KMS-11 (cell line): ENCODE measurements around the gene HEPHL1.

Experiments used
- H2AFZ ChIP-seq: fragments of 200-600 bp; sonication (generic); 2 replicates; pipeline ENCODE4 v1.6.1; 2016; ENCODE audit warnings: antibody characterized with exemption, mixed run types, low read depth
- H3K27ac ChIP-seq: fragments of 200-600 bp; sonication (generic); 2 replicates; pipeline ENCODE4 v1.6.1; 2016; ENCODE audit warnings: mild to moderate bottlenecking, mixed run types
- H3K27me3 ChIP-seq: fragments of 200-600 bp; sonication (generic); 2 replicates; pipeline ENCODE4 v1.6.1; 2017; ENCODE audit warnings: mild to moderate bottlenecking, low read depth, mixed run types, moderate library complexity; ENCODE audit not compliant: insufficient read depth
- H3K36me3 ChIP-seq: fragments of 200-600 bp; sonication (generic); 2 replicates; pipeline ENCODE4 v1.6.1; 2017; ENCODE audit warnings: mild to moderate bottlenecking, mixed run types; ENCODE audit not compliant: insufficient read depth
- H3K4me1 ChIP-seq: fragments of 200-600 bp; sonication (generic); 2 replicates; pipeline ENCODE4 v1.6.1; 2016; ENCODE audit warnings: mild to moderate bottlenecking, low read depth, mixed run types; ENCODE audit not compliant: poor library complexity, severe bottlenecking
- H3K4me2 ChIP-seq: fragments of 200-600 bp; sonication (generic); 2 replicates; pipeline ENCODE4 v1.7.0; 2016; ENCODE audit warnings: mild to moderate bottlenecking, mixed run types
- H3K4me3 ChIP-seq: fragments of 200-600 bp; sonication (generic); IDR thresholded peaks from 2 replicates; pipeline ENCODE4 v1.6.1; 2017; ENCODE audit warnings: low read depth, low read length, mixed read lengths; ENCODE audit not compliant: insufficient read depth
- H3K79me2 ChIP-seq: fragments of 200-600 bp; sonication (generic); 2 replicates; pipeline ENCODE4 v1.6.1; 2016; ENCODE audit warnings: low read depth, mixed run types; ENCODE audit not compliant: insufficient read depth
- H3K9ac ChIP-seq: fragments of 200-600 bp; sonication (generic); 2 replicates; pipeline ENCODE4 v1.6.1; 2016; ENCODE audit warnings: mild to moderate bottlenecking, mixed run types
- H4K20me1 ChIP-seq: fragments of 200-600 bp; sonication (generic); 2 replicates; pipeline ENCODE4 v1.6.1; 2016; ENCODE audit warnings: mild to moderate bottlenecking, mixed run types; ENCODE audit not compliant: insufficient read depth
- TF ChIP-seq, protein P1 (sequence below): fragments of 200-600 bp; sonication (generic); conservative IDR thresholded peaks from 2 replicates; pipeline ENCODE4 v1.6.1; 2017; ENCODE audit warnings: low read depth, mild to moderate bottlenecking, antibody characterized with exemption, low read length, moderate library complexity, mixed read lengths

The HEPHL1 gene

DNA sequence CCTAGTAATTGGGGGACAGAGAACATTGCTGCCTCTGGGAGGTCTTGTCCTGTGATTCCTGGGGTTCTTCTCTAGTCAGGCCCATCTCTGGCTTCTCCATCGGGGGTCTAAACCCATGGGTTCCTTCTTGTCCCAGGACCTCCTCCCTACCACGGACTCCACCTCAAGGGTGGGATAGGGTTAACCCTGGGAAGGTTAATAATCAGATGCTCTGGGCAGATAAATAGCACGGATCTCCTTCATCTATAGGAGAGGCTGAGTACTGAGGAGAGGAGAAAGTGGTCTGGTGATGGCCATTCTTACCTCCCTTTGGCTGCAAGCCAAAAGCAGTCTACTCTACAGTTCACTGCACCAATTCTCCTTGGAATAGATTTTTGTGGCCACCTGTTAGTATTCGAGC lies 10.5 kb downstream of the HEPHL1 start:
- no peaks in the 10 kb centered on the region for H3K79me2 ChIP-seq
- H3K4me2 ChIP-seq = no peak overlapping the region
- H2AFZ ChIP-seq = no peak overlapping the region
- TF ChIP-seq, protein P1, sequence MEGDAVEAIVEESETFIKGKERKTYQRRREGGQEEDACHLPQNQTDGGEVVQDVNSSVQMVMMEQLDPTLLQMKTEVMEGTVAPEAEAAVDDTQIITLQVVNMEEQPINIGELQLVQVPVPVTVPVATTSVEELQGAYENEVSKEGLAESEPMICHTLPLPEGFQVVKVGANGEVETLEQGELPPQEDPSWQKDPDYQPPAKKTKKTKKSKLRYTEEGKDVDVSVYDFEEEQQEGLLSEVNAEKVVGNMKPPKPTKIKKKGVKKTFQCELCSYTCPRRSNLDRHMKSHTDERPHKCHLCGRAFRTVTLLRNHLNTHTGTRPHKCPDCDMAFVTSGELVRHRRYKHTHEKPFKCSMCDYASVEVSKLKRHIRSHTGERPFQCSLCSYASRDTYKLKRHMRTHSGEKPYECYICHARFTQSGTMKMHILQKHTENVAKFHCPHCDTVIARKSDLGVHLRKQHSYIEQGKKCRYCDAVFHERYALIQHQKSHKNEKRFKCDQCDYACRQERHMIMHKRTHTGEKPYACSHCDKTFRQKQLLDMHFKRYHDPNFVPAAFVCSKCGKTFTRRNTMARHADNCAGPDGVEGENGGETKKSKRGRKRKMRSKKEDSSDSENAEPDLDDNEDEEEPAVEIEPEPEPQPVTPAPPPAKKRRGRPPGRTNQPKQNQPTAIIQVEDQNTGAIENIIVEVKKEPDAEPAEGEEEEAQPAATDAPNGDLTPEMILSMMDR = no peak
- no peak overlapping the region for H3K4me3 ChIP-seq
- no peak overlapping the region for H3K27ac ChIP-seq
- H3K36me3 ChIP-seq = no peaks in the 10 kb centered on the region
- no peak overlapping the region for H3K9ac ChIP-seq
- H3K27me3 ChIP-seq = no peaks in the 10 kb centered on the region
- H3K4me1 ChIP-seq = no peaks in the 10 kb centered on the region
- no peaks in the 10 kb centered on the region for H4K20me1 ChIP-seq

DNA sequence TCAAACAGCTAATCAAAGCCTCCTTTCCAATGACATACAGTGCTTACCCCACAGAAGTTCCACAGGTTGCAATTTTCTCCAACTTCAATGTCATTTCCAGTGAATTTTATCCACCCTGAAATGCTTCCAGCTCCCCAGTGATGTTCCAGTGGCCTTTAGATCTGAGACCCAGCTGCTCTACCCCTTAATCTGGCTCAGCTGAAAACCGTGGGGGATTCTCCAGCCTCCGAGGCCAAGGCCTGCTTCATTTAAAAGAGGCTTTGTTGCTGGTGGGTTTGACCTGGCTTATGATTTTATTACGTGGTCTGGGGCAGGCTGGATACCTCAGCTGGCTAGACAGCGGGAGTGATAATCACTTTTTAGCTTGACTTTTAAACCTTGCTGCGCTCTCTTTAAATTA lies 10.9 kb downstream of the HEPHL1 start:
- TF ChIP-seq, protein P1 = no peak
- Histone ChIP-seq H3K36me3 (no peaks in the 10 kb centered on the region), H2AFZ (no peak overlapping the region)

DNA sequence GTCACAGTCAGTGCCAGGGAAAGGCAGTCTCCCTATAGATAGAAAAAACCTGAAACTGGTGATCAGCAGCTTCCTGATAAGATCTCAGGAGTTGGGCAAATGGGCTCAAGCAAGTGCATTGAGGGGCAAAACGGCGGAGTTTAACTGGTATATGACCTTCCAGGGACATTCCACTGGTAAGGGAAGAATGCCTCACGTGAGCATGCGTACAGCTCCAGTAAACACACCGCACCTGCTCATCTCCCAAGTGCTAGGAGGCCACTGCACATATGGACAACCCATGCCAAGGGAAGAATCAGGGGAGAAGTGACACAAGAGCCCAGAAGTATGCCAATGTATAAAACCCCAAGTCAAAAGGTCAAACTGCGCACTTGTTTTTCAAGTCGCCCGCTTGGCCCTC lies 11.6 kb downstream of the HEPHL1 start:
- no peaks in the 10 kb centered on the region for H3K79me2 ChIP-seq
- no peak overlapping the region for H3K4me3 ChIP-seq
- H3K4me1 ChIP-seq = no peaks in the 10 kb centered on the region
- H3K9ac ChIP-seq = no peak overlapping the region
- H3K4me2 ChIP-seq = no peak overlapping the region
- H4K20me1 ChIP-seq = no peaks in the 10 kb centered on the region
- TF ChIP-seq, protein P1 = no peak
- H3K27me3 ChIP-seq = no peaks in the 10 kb centered on the region
- no peaks in the 10 kb centered on the region for H3K36me3 ChIP-seq
- H2AFZ ChIP-seq = no peak overlapping the region
- no peak overlapping the region for H3K27ac ChIP-seq

More for the DNA sequence above, 10.9 kb downstream of the HEPHL1 start:
- H4K20me1 ChIP-seq = no peaks in the 10 kb centered on the region
- H3K27ac ChIP-seq = no peak overlapping the region
- H3K79me2 ChIP-seq = no peaks in the 10 kb centered on the region
- H3K27me3 ChIP-seq = no peaks in the 10 kb centered on the region
- H3K9ac ChIP-seq = no peak overlapping the region
- no peak overlapping the region for H3K4me2 ChIP-seq
- H3K4me3 ChIP-seq = no peak overlapping the region
- H3K4me1 ChIP-seq = no peaks in the 10 kb centered on the region

DNA sequence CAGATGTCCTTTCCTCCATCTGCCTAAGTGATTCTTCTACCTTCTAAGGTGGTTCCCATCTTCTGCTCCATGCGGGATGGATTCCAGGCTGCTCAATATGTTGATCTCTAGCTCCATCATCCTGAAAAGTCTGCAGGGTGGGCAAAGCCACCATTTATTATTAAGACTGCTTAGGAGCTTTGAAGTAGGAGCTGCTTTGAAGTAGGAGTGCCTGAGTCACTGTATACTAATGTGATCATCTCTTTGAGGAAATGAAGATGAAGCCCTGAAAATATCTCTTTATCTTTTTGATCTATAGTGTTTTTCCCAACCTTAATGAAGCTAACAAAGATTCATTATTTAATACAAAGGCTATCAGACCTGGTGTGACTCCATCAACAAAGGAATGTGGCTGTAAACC lies 13.1 kb downstream of the HEPHL1 start:
- no peaks in the 10 kb centered on the region for H3K27me3 ChIP-seq
- no peak overlapping the region for H3K9ac ChIP-seq
- no peaks in the 10 kb centered on the region for H3K36me3 ChIP-seq
- H4K20me1 ChIP-seq = no peaks in the 10 kb centered on the region
- H3K79me2 ChIP-seq = no peaks in the 10 kb centered on the region
- H3K4me2 ChIP-seq = no peak overlapping the region
- no peak overlapping the region for H2AFZ ChIP-seq
- no peak overlapping the region for H3K4me3 ChIP-seq
- no peaks in the 10 kb centered on the region for H3K4me1 ChIP-seq
- H3K27ac ChIP-seq = no peak overlapping the region
- TF ChIP-seq, protein P1 = no peak
